Mucosa of descending colon (tissue), 3 donors: ENCODE results near the gene KLF9. TPM values are rescaled to one million over a fixed set of nuclear protein-coding genes. Genes with fewer than 3 reads are reported as not detected.
A peak's percentile ranks its signal among the peaks of the same experiment; 100 is the strongest.

Source experiments
- ATAC-seq: fragments of 200-7000 bp; cut with Tn5 transposase; one replicate; pipeline ENCODE4 v1.9.1; 2020; ENCODE audit warnings: mild to moderate bottlenecking, moderate library complexity
- DNase-seq, 3 donors: peaks; one replicate each; pipeline ENCODE4 v3.0.0-alpha.2; 2020
- H3K36me3 ChIP-seq: fragments of 200-600 bp; one replicate; pipeline ENCODE4 v1.8.0; 2021; ENCODE audit warnings: low read depth, mild to moderate bottlenecking
- H3K4me1 ChIP-seq: fragments of 200-600 bp; one replicate; pipeline ENCODE4 v1.8.0; 2021; ENCODE audit warnings: low read depth, mild to moderate bottlenecking
- H3K4me3 ChIP-seq: fragments of 200-600 bp; one replicate; pipeline ENCODE4 v1.8.0; 2021; ENCODE audit warnings: mild to moderate bottlenecking
- H3K9me3 ChIP-seq: fragments of 200-600 bp; one replicate; pipeline ENCODE4 v1.8.0; 2021; ENCODE audit warnings: mild to moderate bottlenecking
- intact Hi-C, 2 donors: fragments of 100-400 bp; cut with DNase I in 1 of 2; cut with micrococcal nuclease in 1 of 2; formaldehyde crosslinking; loops; one replicate each; pipeline versions ENCODE4 v1.11.0 to v1.11.1; 2022; cut with DNase I, micrococcal nuclease
- total RNA-seq, 3 donors: library from RNA; stranded (reverse); fragmentation: NEBNext Ultra II Directional in 2 of 3; extraction: Animal tissue kit (Norgen Biotek cat#: 25700) in 2 of 3; gene quantifications; one replicate each; pipeline versions ENCODE4 v1.2.1 to v1.2.4, GENCODE V29; 2021 to 2023
- TF ChIP-seq, protein P1 (sequence below): fragments of 200-600 bp; IDR thresholded peaks from one replicate; pipeline ENCODE4 v1.8.0; 2022; ENCODE audit warnings: antibody characterized with exemption, mild to moderate bottlenecking
- donor health status: DM: no; HTN: no; CAD: no; lungs with moderate emphysema.
- donor health status: DM: no; HTN: no; CAD: no.
- donor health status: DM: no; HTN: yes; CAD: no.

Gene KLF9
- total RNA-seq, 3 donors from 2014 or later: 29.5 to 104 (median 45.4) TPM

- TF ChIP-seq, protein P1, sequence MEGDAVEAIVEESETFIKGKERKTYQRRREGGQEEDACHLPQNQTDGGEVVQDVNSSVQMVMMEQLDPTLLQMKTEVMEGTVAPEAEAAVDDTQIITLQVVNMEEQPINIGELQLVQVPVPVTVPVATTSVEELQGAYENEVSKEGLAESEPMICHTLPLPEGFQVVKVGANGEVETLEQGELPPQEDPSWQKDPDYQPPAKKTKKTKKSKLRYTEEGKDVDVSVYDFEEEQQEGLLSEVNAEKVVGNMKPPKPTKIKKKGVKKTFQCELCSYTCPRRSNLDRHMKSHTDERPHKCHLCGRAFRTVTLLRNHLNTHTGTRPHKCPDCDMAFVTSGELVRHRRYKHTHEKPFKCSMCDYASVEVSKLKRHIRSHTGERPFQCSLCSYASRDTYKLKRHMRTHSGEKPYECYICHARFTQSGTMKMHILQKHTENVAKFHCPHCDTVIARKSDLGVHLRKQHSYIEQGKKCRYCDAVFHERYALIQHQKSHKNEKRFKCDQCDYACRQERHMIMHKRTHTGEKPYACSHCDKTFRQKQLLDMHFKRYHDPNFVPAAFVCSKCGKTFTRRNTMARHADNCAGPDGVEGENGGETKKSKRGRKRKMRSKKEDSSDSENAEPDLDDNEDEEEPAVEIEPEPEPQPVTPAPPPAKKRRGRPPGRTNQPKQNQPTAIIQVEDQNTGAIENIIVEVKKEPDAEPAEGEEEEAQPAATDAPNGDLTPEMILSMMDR: no peak
- peaks cover 11% of the 10 kb centered on the region for H3K4me1 ChIP-seq
- ATAC-seq (no peak), DNase-seq (no peak)
- intact Hi-C loops: no loop called here
- no peaks in the 10 kb centered on the region for H3K9me3 ChIP-seq
- no peaks in the 10 kb centered on the region for H3K36me3 ChIP-seq
- H3K4me3 ChIP-seq: no peak overlapping the region
Observed at GRCh38 chr9:70387663-70388062, 26.8 kb downstream of the KLF9 start.

- TF ChIP-seq, protein P1: no peak
- ATAC-seq (no peak), DNase-seq (no peak)
- Histone ChIP-seq H3K4me1 (no peaks in the 10 kb centered on the region), H3K4me3 (no peak overlapping the region), H3K36me3 (no peaks in the 10 kb centered on the region), H3K9me3 (no peaks in the 10 kb centered on the region)
- intact Hi-C loops: no loop called here
Observed at GRCh38 chr9:70385426-70385825, 29.0 kb downstream of the KLF9 start.

DNA sequence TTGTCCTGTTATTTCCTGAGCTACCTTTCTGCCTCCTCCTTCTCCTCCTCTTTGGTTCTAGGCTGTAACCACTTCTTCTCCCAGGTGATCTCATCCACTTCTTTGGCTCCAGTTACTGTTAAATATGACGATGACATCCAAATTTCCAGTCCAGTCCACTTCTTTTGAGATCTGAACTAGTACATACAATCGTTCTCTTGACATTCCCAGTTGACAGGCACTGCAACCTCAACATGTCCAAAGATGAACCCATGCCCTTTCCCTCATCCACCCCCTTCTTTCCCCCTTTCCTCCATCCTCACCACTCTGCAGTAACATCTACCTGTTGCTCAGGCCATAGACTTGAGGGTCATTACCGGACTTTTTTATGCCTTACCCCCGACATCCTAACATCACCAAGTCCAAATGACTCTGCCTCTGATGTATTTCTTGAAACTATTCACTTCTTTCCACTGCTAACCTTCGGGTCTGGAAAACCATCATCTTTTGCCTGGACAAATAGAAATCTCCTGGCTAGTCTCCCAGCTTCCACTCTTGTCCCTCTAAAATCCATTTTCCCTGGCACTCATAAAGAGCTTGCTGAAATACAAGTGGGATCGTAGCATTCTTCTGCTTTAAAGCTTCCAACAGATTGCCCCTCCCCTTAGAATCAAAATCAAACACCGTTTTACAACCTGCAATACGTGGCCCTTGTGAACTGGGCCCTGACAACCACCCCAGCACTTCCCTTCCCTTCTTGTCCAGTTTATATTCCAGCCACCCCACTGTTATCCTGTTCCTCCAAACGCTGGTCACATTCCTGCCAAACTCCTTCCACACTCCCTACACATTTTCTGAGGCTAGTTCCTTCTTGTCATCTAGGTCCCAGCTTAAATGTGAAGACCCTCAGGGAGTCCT, 31.5 kb downstream of the KLF9 start:
- ATAC-seq (peak; percentile 67), DNase-seq (peak in 1 of 3 donors; percentile 18)
- Histone ChIP-seq H3K36me3 (no peaks in the 10 kb centered on the region), H3K4me3 (no peak overlapping the region), H3K9me3 (no peaks in the 10 kb centered on the region), H3K4me1 (no peaks in the 10 kb centered on the region)
- intact Hi-C loops: no loop called here
- TF ChIP-seq, protein P1: no peak

DNA sequence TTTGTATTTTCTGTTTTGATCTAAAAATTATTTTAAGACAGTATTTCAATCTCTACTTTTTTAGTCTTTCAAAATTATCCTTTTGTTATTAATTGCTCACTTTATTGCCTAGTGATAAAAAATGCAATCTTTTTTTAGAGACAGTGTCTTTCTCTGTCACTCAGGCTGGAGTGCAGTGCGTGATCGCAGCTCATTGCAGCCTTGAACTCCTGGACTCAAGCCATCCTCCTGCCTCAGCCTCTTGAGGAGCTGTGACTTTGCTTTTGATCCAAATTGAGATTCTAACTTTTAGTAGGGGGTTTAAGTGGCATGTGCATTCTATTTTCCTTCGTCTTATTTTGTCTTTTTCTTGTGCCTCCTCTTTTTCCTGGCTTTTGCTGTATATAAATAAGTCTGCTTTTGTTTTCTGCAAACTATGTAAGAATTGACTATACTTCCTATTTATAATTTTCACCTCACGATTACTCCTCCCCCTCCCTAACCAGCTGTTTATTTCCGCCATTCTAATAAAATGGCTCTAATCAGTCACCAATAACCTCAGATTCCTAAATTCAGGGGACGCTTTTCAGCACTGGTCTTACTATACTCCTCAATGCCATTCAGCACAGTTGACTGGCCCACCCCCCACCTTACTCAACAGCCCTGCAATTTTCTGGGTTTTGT, 32.3 kb downstream of the KLF9 start:
- ATAC-seq: no peak
- Histone ChIP-seq H3K36me3 (no peaks in the 10 kb centered on the region), H3K4me1 (no peaks in the 10 kb centered on the region), H3K9me3 (no peaks in the 10 kb centered on the region), H3K4me3 (no peak overlapping the region)
- intact Hi-C loops: no loop called here
- TF ChIP-seq, protein P1: no peak
- DNase-seq: no peak

GRCh38 chr9:70374962-70375618, 39.4 kb downstream of the KLF9 start:
- Histone ChIP-seq H3K36me3 (no peaks in the 10 kb centered on the region), H3K4me1 (no peaks in the 10 kb centered on the region), H3K9me3 (no peaks in the 10 kb centered on the region), H3K4me3 (no peak overlapping the region)
- intact Hi-C loops: no loop called here
- no peak for DNase-seq
- ATAC-seq: no peak
- TF ChIP-seq, protein P1: no peak
